MV-4-11 (cell line): ENCODE measurements around the gene PLEKHA6.
A peak's percentile ranks its signal among the peaks of the same experiment; 100 is the strongest.

ENCODE experiments used
- DNase-seq: peaks from one replicate; lab custom pipeline; 2025; lab: John Stamatoyannopoulos, UW

PLEKHA6 gene

DNA sequence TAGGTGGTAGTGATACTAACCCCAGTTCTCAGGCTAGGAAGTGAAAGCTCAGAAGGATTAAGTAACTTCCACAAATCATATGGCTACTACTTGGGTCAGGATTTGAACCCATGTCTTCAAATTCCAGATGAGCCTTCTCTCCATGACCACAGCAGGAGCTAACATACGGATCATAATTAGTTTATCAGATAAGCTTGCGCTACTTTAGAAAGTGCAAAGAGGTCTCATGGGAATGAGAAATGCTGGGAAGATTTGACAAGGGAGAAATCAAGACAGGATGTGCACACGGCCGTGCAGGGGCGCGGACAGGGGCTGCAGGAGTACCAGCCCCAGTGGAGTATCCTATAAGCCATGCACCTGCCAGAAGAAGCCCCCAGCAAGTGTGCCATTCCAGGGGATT lies 5.2 kb downstream of the PLEKHA6 start:
- peak; percentile 8 for DNase-seq

- no peak for DNase-seq
These were observed 6.4 kb downstream of the PLEKHA6 start for GRCh38 chr1:204353213-204353910.

DNA sequence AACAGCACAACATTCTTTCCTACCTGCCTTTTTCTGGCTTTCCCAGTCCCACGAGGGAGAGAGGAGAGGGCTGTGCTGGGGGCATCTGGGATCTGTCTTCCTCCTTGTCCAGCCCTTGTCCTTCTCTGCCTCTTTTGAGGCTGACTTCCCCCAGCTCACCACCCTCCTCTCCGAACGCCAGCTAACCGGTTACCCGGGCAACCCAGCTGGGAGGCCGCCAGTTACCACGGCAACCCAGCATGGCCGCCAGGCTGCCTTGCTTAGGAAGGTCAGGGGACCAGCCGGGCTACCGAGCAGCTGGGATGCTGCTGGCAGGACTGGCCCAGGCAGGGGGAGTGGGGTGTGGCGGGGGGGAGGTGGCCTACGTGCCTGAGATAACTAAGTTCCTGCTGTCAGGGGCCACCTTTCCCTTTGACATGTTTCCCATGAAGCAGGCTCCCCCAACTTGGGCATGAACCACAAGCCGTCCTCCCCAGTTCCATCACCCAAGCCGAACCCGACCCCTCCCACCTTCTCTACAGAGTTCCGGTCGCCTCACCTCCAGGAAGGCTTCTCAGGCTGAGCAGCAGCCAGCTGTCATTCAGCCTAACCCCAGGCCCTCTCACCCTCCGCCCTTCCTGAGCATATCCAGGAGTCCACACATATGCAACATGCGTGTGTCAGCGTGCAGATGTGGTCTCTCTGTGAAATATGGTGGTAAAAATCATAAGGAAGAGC lies 8.7 kb downstream of the PLEKHA6 start:
- DNase-seq: no peak

- no peak for DNase-seq
These were observed 9.4 kb downstream of the PLEKHA6 start for GRCh38 chr1:204350312-204350711.

GRCh38 chr1:204349602-204350001 lies 10.1 kb downstream of the PLEKHA6 start:
- DNase-seq: no peak

- no peak for DNase-seq
These were observed 11.0 kb downstream of the PLEKHA6 start for GRCh38 chr1:204348722-204349121.

- no peak for DNase-seq
These were observed 11.5 kb downstream of the PLEKHA6 start for GRCh38 chr1:204348242-204348641.

DNA sequence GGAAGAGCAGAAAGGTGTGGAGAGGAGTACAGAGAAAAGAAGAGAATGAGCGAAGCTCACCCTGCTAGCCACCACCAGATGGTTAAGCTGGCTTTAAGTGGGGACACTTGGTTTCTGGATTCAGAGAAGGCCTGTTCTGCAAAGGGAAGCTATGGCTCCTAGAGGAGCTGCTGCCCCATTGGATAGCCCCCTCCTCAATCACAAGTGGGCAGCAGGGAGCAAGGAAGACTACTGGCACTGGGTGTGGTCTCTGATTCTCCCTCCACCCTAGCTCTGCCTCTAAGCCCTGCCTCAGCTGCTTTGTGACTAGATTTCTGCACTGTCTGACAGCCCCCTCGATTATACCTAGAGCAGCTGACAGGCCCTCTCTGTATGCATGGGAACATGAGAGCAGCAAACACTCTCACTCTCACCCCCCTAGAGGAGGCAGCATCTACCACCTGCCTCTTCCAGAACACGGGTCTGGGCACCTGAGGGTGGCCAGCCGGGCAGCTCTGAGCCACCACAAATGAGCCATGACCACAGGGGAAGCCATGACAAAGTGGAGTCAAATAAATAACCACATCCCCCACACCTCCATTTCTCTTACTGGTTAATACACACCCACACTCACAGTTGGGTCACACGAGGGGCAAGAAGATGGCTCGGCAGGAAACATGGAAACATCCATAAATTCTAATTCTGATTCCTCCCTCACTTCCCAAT lies 13.6 kb downstream of the PLEKHA6 start:
- DNase-seq: no peak

- DNase-seq: no peak
These were observed 14.3 kb downstream of the PLEKHA6 start for GRCh38 chr1:204345438-204345841.

GRCh38 chr1:204344665-204345355 lies 14.9 kb downstream of the PLEKHA6 start:
- DNase-seq: no peak

DNA sequence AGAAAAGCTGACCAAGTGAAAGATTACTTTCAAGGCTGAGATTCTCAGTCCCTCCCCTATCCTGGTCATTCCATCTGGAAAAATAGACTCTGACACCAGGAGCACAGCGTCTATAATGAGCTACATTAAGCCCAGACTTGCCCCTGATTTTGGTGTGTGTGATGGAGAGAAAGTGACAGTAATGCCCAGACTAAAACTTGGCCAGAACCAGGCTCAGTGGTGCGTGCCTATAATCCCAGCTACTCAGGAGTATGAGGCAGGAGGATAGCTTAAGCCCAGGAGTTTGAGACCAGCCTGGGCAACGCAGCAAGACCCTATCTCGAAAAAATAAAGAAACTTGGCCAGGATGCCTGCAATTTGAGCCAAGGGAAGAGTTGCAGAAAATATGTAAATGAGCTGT lies 15.9 kb downstream of the PLEKHA6 start:
- no peak for DNase-seq

DNA sequence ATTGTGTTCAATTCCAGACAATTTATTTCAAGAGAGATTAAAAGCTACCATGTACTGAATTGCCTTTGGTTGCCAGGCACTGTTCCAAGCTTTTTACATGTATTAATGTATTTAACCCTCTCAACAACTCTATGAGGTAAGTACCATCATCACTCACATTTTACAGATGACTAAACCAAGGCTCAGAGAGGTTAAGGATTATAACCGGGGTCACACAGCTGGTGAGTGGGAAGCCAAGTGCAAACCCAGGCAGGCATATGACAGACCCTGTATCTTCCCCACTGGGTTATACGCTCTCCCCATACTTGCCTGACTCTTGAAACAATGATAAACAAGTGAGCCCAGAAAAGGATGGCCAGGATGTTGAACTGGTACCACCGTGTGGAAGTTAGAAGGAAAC lies 16.5 kb downstream of the PLEKHA6 start:
- DNase-seq: no peak

- no peak for DNase-seq
These were observed 17.4 kb downstream of the PLEKHA6 start for GRCh38 chr1:204342310-204342709.

GRCh38 chr1:204341380-204341779 lies 18.3 kb downstream of the PLEKHA6 start:
- no peak for DNase-seq

- no peak for DNase-seq
These were observed 19.4 kb downstream of the PLEKHA6 start for GRCh38 chr1:204340081-204340889.

DNA sequence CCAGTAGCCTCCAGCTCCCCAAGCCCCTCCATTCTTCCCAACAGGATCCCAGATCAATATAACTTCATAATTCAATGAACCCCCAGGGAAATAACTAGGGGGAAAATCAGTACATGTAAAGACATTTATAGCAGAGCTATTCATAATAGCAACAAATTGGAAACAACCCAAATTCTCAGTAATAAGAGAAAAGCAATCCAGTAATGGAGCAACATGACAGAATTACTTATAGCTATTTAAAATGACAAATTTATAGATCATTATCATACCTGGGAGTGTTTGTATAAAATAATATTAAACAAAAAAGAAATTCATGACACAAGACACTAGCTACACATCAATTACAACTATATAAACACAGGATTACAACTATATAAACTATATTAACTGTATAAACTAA lies 20.2 kb downstream of the PLEKHA6 start:
- DNase-seq: no peak

- no peak for DNase-seq
These were observed 20.7 kb downstream of the PLEKHA6 start for GRCh38 chr1:204338997-204339396.

GRCh38 chr1:204338360-204338759 lies 21.4 kb downstream of the PLEKHA6 start:
- no peak for DNase-seq

DNA sequence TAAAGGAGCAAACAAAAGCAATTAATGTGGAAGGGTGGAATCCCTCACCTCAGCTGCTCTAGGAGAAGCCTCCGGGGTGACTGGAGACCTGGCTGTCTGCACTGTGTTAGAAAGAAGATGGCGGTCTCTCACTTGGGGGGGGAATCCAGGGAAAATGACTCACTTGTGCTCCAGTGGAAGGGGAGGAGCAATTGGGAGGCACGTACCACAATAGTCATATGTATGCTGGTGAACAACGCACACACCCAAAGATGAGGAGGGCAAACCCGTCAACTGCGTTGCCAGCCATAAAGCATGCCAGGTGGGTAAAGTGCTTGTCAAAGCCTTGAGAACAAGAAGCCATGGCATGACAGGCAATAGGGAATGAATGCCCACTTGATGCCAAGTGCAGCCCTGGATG lies 22.1 kb downstream of the PLEKHA6 start:
- no peak for DNase-seq

GRCh38 chr1:204337036-204337429 lies 22.7 kb downstream of the PLEKHA6 start:
- DNase-seq: no peak

GRCh38 chr1:204336421-204337035 lies 23.2 kb downstream of the PLEKHA6 start:
- no peak for DNase-seq
